HUES6 (cell line): Measurements from ENCODE around the gene RPL4.

Source experiments
- H3K27ac ChIP-seq: 2 replicates; pipeline ENCODE4 v1.7.0; 2013; ENCODE audit warnings: low read depth, mild to moderate bottlenecking, low read length, inconsistent platforms
- H3K27me3 ChIP-seq: 2 replicates; pipeline ENCODE4 v1.6.1; 2013; ENCODE audit warnings: low read length; ENCODE audit not compliant: control insufficient read depth, insufficient read depth
- H3K36me3 ChIP-seq: 2 replicates; pipeline ENCODE4 v1.6.1; 2013; ENCODE audit warnings: low read length; ENCODE audit not compliant: control insufficient read depth, insufficient read depth
- H3K4me1 ChIP-seq: 2 replicates; pipeline ENCODE4 v1.6.1; 2013; ENCODE audit warnings: low read length; ENCODE audit not compliant: control insufficient read depth, insufficient read depth
- H3K4me3 ChIP-seq: 2 replicates; pipeline ENCODE4 v1.5.1; 2013; ENCODE audit warnings: low read depth, low read length
- H3K9ac ChIP-seq: one replicate; pipeline ENCODE4 v1.6.1; 2013; ENCODE audit warnings: mild to moderate bottlenecking, low read length
- H3K9me3 ChIP-seq: 2 replicates; pipeline ENCODE4 v1.6.1; 2013; ENCODE audit warnings: low read depth, low read length; ENCODE audit not compliant: control insufficient read depth, insufficient read depth

RPL4 gene

GRCh38 chr15:66454143-66454542 is 50.5 kb downstream of the RPL4 start:
- Histone ChIP-seq H3K4me1 (no peaks in the 10 kb centered on the region), H3K27ac (no peak overlapping the region), H3K9ac (no peak overlapping the region), H3K4me3 (no peak overlapping the region), H3K27me3 (no peaks in the 10 kb centered on the region), H3K36me3 (peaks cover 20% of the 10 kb centered on the region), H3K9me3 (no peaks in the 10 kb centered on the region)

- Histone ChIP-seq H3K9me3 (no peaks in the 10 kb centered on the region), H3K36me3 (peaks cover 28% of the 10 kb centered on the region), H3K27me3 (no peaks in the 10 kb centered on the region), H3K4me1 (no peaks in the 10 kb centered on the region), H3K4me3 (no peak overlapping the region), H3K27ac (no peak overlapping the region), H3K9ac (no peak overlapping the region)
Observed at GRCh38 chr15:66452971-66453580, 51.6 kb downstream of the RPL4 start.

GRCh38 chr15:66452420-66452819 is 52.2 kb downstream of the RPL4 start:
- Histone ChIP-seq H3K36me3 (peaks cover 29% of the 10 kb centered on the region), H3K4me3 (no peak overlapping the region), H3K9ac (no peak overlapping the region), H3K27ac (no peak overlapping the region), H3K27me3 (no peaks in the 10 kb centered on the region), H3K9me3 (no peaks in the 10 kb centered on the region), H3K4me1 (no peaks in the 10 kb centered on the region)
